ENCODE measurements around the gene PLN. TPM values are rescaled to one million over a fixed set of nuclear protein-coding genes. Genes with fewer than 3 reads are reported as not detected.

PLN gene
- total and polyA plus RNA-seq, 12 donors: 0.33 to 11.2 (median 6.0) TPM

GRCh38 chr6:118580585-118581419 is 32.7 kb downstream of the PLN start:
- intact Hi-C loops (cut with DNase I): no loop called here
- peak; percentile 66 to 89 (median 80) for DNase-seq
- Histone ChIP-seq H3K27ac (peak overlapping the region in 4 of 5 donors; percentile 63 to 73 (median 68)), H3K4me1 (replicated peaks in 1 of 2) (peaks cover 25 to 27% of the 10 kb centered on the region in 2 donors), H3K27me3 (no peaks in the 10 kb centered on the region), H3K36me3 (replicated peaks in 1 of 2) (no peaks in the 10 kb centered on the region), H3K9me3 (replicated peaks in 1 of 3) (peaks cover 0 to 6% (median 0%) of the 10 kb centered on the region in 3 donors), H3K4me3 (peak overlapping the region in 1 of 4 donors; percentile 28)
- TF ChIP-seq, protein P1, sequence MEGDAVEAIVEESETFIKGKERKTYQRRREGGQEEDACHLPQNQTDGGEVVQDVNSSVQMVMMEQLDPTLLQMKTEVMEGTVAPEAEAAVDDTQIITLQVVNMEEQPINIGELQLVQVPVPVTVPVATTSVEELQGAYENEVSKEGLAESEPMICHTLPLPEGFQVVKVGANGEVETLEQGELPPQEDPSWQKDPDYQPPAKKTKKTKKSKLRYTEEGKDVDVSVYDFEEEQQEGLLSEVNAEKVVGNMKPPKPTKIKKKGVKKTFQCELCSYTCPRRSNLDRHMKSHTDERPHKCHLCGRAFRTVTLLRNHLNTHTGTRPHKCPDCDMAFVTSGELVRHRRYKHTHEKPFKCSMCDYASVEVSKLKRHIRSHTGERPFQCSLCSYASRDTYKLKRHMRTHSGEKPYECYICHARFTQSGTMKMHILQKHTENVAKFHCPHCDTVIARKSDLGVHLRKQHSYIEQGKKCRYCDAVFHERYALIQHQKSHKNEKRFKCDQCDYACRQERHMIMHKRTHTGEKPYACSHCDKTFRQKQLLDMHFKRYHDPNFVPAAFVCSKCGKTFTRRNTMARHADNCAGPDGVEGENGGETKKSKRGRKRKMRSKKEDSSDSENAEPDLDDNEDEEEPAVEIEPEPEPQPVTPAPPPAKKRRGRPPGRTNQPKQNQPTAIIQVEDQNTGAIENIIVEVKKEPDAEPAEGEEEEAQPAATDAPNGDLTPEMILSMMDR (IDR thresholded peaks at IDR 0.05): peak; percentile 57 to 92 (median 85)
- no peak for TF ChIP-seq POLR2A (IDR thresholded peaks at IDR 0.05)
- 23 to 48% (median 38%) methylated on average over 9 to 10 of the region's 10 CpGs for WGBS, 4 donors

DNA sequence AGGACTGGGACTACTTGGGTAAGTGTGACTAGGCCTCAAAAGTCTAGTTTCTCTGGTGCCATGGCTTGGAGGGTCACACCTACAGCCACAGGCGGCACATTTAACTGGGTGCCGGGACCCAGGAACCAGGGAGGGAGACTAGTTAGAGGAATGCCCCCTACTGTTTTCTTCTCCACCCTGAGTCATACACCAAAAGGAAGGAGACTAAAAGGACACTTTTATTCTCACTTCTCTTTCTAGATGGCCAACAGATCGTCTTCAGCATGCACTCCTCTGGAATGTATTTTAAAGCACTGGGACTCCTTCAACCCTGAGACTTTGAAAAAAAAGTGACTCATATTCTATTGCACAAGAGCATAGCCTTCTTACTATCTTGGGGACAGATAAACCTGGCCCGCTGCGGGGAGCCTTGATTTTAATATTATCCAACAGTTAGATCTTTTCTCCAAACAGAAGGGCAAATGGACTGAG is 33.4 kb downstream of the PLN start:
- 38 to 47% (median 45%) methylated on average over 5 of the region's 5 CpGs for whole genome bisulfite sequencing, 4 donors
- TF ChIP-seq, protein P1 (IDR thresholded peaks at IDR 0.05): no peak
- peak in 1 of 2 donors; percentile 40 for TF ChIP-seq POLR2A (IDR thresholded peaks at IDR 0.05)
- Histone ChIP-seq H3K36me3 (replicated peaks in 1 of 2) (no peaks in the 10 kb centered on the region), H3K4me3 (no peak overlapping the region), H3K27me3 (no peaks in the 10 kb centered on the region), H3K9me3 (replicated peaks in 1 of 3) (peaks cover 0 to 6% (median 0%) of the 10 kb centered on the region in 3 donors), H3K4me1 (replicated peaks in 1 of 2) (peaks cover 25 to 27% of the 10 kb centered on the region in 2 donors), H3K27ac (peak overlapping the region in 4 of 5 donors; percentile 63 to 73 (median 68))
- DNase-seq: peak; percentile 50 to 86 (median 76)
- intact Hi-C loops (cut with DNase I): no loop called here

GRCh38 chr6:118584911-118585310 is 36.8 kb downstream of the PLN start:
- 80 to 99% (median 94%) methylated on average over 4 to 5 of the region's 5 CpGs for WGBS, 4 donors
- H3K27me3 ChIP-seq: no peaks in the 10 kb centered on the region
- H3K36me3 ChIP-seq (replicated peaks in 1 of 2): no peaks in the 10 kb centered on the region
- no peaks in the 10 kb centered on the region for H3K9me3 ChIP-seq (replicated peaks in 1 of 3)
- intact Hi-C loops (cut with DNase I): no loop called here
- no peak overlapping the region for H3K27ac ChIP-seq
- peaks cover 25 to 40% of the 10 kb centered on the region in 2 donors for H3K4me1 ChIP-seq (replicated peaks in 1 of 2)
- no peak overlapping the region for H3K4me3 ChIP-seq
- TF ChIP-seq, protein P1 (IDR thresholded peaks at IDR 0.05): no peak
- TF ChIP-seq POLR2A (IDR thresholded peaks at IDR 0.05): no peak
- DNase-seq: no peak

DNA sequence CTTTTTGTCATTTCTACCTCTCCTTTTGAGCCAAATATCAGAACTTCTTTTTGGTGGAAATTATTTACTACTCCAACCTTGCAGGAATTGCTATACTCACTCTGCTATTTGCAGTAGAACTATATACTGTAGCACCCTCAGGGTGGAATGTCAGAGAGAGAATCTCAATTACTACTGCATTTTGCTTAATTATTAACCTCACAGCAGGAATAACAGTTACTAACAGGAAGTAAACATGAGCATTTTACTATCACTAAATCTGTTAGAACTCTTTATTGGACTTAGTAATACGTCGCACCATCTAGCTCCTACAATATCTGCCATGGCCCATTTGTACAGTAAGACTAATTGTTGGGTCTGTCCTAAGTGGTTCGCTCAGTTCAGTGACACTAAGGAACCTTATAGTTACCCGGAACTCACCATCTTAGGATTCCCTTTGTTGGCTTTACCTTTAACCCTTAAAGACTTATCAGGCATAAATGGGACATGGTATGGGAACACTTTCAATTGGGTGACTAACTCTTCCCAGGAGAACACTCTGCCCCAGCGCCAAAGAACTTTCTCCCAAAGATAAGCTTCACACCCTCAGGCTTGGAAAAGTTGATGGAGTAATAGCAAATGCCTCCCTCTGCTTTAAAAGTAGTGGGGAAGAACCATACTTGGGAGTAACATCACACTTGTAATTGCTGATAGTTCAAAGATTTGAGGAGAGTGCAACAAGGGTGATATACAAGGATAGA is 38.8 kb downstream of the PLN start:
- 92 to 96% (median 96%) methylated on average over 5 of the region's 5 CpGs for WGBS, 4 donors
- no peaks in the 10 kb centered on the region for H3K9me3 ChIP-seq (replicated peaks in 1 of 3)
- H3K27me3 ChIP-seq: no peaks in the 10 kb centered on the region
- H3K4me1 ChIP-seq (replicated peaks in 1 of 2): peaks cover 12 to 27% of the 10 kb centered on the region in 2 donors
- H3K4me3 ChIP-seq: no peak overlapping the region
- no peak overlapping the region for H3K27ac ChIP-seq
- intact Hi-C loops (cut with DNase I): no loop called here
- DNase-seq: no peak
- TF ChIP-seq, protein P1 (IDR thresholded peaks at IDR 0.05): no peak
- TF ChIP-seq POLR2A (IDR thresholded peaks at IDR 0.05): no peak
- H3K36me3 ChIP-seq (replicated peaks in 1 of 2): no peaks in the 10 kb centered on the region
